H1 (cell line): ENCODE data around the gene CWC25.

Experiments
- CTCF ChIP-seq, 3 experiments: IDR thresholded peaks; 1 replicate in 2 of 3; 2 replicates in 1 of 3; pipeline versions ENCODE4 v1.5.1 to v1.6.1; 2011; ENCODE audit warnings: low read length in 3 of 3, mild to moderate bottlenecking in 3 of 3, inconsistent platforms in 2 of 3, low read depth in 1 of 3, moderate library complexity in 1 of 3; ENCODE audit not compliant: insufficient read depth in 1 of 3; ENCODE audit errors: control extremely low read depth in 1 of 3
- YY1 ChIP-seq: IDR thresholded peaks from 2 replicates; pipeline ENCODE4 v1.6.1; 2011; ENCODE audit warnings: low read depth, mild to moderate bottlenecking, low read length

DNA sequence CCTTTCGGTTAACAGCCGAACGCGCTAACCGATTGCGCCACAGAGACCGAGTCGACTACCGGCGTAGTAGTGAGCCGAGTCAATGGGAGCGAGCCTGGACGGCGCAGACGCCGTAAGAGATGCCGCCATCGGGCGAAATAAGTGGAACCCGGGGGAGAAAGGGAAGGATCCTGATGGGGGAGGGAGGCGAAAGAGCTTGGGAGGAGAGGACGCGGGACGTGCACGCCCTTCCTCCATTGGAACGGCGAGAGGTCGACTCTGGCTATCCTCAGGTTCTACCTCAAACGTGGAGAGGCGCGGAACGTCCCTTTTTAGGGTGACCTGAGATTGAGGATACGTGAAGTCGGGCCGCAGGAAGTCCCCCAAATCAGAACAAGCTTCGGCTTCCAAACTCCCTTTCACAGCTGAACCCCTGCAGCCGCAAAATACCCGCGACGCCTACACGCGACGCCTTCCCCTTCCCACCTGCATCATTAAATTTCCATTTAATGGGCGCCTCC lies 73.3 kb downstream of the CWC25 start:
- TF ChIP-seq YY1 = peak; percentile 72
- 0 out of 4 replicates have a peak, but pooled peaks of 1 of the 3 experiments have one; percentile 3 for TF ChIP-seq CTCF (IDR thresholded peaks at IDR 0.05; ENCODE audit: control extremely low read depth in 1 of 3, insufficient read depth in 1 of 3, low read depth in 1 of 3, low read length in 3 of 3)
